Endothelial cell of umbilical vein (primary cell): ENCODE results near the gene BZW2. TPM values are rescaled to one million over a fixed set of nuclear protein-coding genes. Genes with fewer than 3 reads are reported as not detected.

ENCODE experiments used
- BruUV-seq: library from RNA; stranded (reverse); fragments of 400-500 nt; replicated peaks from 2 replicates; lab custom pipeline; 2021; lab: Mats Ljungman, UMichigan
- CTCF ChIA-PET: fragments of 300-600, 350-600 bp; sonication (Branson Sonifier 250); formaldehyde crosslinking; loops from one replicate; lab custom pipeline; 2021; ENCODE audit warnings: antibody characterized with exemption, inconsistent platforms; lab: Charles Lee
- POLR2A ChIA-PET: fragments of 300-600, 350-600 bp; sonication (Branson Sonifier 250); formaldehyde crosslinking; loops from one replicate; lab custom pipeline; 2021; ENCODE audit warnings: antibody characterized with exemption, inconsistent platforms; lab: Charles Lee
- DNase-seq: peaks from one replicate; pipeline ENCODE4 v3.0.0-alpha.2; 2011; ENCODE audit warnings: low read depth, low spot score
- FAIRE-seq: peaks from 2 replicates; lab custom pipeline; 2011; peaks lifted over from hg19 to GRCh38; lab: Jason Lieb, UNC
- H2AFZ ChIP-seq: 2 replicates; pipeline ENCODE4 v1.6.0; 2012; ENCODE audit warnings: low read depth, low read length, control low read depth, inconsistent platforms
- H3K27ac ChIP-seq: 2 replicates; pipeline ENCODE4 v1.5.1; 2011; ENCODE audit warnings: low read depth, mild to moderate bottlenecking, control low read depth, low read length, moderate library complexity; ENCODE audit not compliant: insufficient read depth
- H3K27me3 ChIP-seq, 2 experiments: 2 replicates each; pipeline versions ENCODE4 v1.6.0 to v1.6.1; 2011; ENCODE audit warnings: low read length in 2 of 2, mixed read lengths in 1 of 2; ENCODE audit not compliant: control insufficient read depth in 2 of 2, insufficient read depth in 2 of 2
- H3K36me3 ChIP-seq, 2 experiments: 2 replicates in 1 of 2; 3 replicates in 1 of 2; pipeline ENCODE4 v1.5.1; 2011; ENCODE audit warnings: low read length in 2 of 2, mild to moderate bottlenecking in 1 of 2, moderate library complexity in 1 of 2; ENCODE audit not compliant: control insufficient read depth in 2 of 2, insufficient read depth in 2 of 2; ENCODE audit errors: extremely low read depth in 1 of 2
- H3K4me1 ChIP-seq: 3 replicates; pipeline ENCODE4 v1.5.1; 2011; ENCODE audit warnings: mild to moderate bottlenecking, low read length; ENCODE audit not compliant: control insufficient read depth, insufficient read depth; ENCODE audit errors: extremely low read depth
- H3K4me2 ChIP-seq: 2 replicates; pipeline ENCODE4 v1.6.1; 2011; ENCODE audit warnings: low read length, control low read depth, mixed read lengths; ENCODE audit not compliant: insufficient read depth
- H3K4me3 ChIP-seq, 3 experiments: fragments of 200-600 bp in 1 of 3; sonication (generic), shearing (Covaris generic) in 1 of 3; replicated peaks in 1 of 3; 2 replicates each; pipeline ENCODE4 v1.5.1; 2011 to 2016; ENCODE audit warnings: control low read depth in 3 of 3, low read length in 3 of 3, mild to moderate bottlenecking in 2 of 3, inconsistent platforms in 1 of 3, low read depth in 1 of 3, moderate library complexity in 1 of 3; ENCODE audit not compliant: insufficient read depth in 1 of 3
- H3K79me2 ChIP-seq: 2 replicates; pipeline ENCODE4 v1.6.0; 2012; ENCODE audit warnings: low read length, inconsistent platforms; ENCODE audit not compliant: control insufficient read depth, insufficient read depth
- H3K9ac ChIP-seq: replicated peaks from 2 replicates; pipeline ENCODE3; 2011; ENCODE audit warnings: low read length, control low read depth; ENCODE audit not compliant: insufficient read depth; ENCODE audit errors: extremely low read depth
- H3K9me1 ChIP-seq: replicated peaks from 3 replicates; pipeline ENCODE4 v1.6.0; 2011; ENCODE audit warnings: mild to moderate bottlenecking, low read length; ENCODE audit not compliant: control insufficient read depth, insufficient read depth; ENCODE audit errors: extremely low read depth
- H3K9me3 ChIP-seq: replicated peaks from 2 replicates; pipeline ENCODE4 v1.5.1; 2012; ENCODE audit warnings: low read length, inconsistent platforms; ENCODE audit not compliant: control insufficient read depth, insufficient read depth
- H4K20me1 ChIP-seq: replicated peaks from 2 replicates; pipeline ENCODE3; 2011; ENCODE audit warnings: mild to moderate bottlenecking, low read length; ENCODE audit not compliant: control insufficient read depth, insufficient read depth; ENCODE audit errors: extremely low read depth
- EZH2 ChIP-seq: IDR thresholded peaks from 2 replicates; pipeline ENCODE4 v1.6.1; 2012; ENCODE audit warnings: borderline replicate concordance, low read depth, mild to moderate bottlenecking, moderate library complexity, low read length, inconsistent platforms; ENCODE audit not compliant: severe bottlenecking
- FOS ChIP-seq: IDR thresholded peaks from 2 replicates; pipeline ENCODE4 v1.6.1; 2011; ENCODE audit warnings: mild to moderate bottlenecking, low read length, moderate library complexity, borderline replicate concordance; ENCODE audit not compliant: insufficient read depth
- GATA2 ChIP-seq: IDR thresholded peaks from 2 replicates; pipeline ENCODE4 v1.7.0; 2011; ENCODE audit warnings: low read depth, mild to moderate bottlenecking, moderate library complexity, mixed read lengths, low read length; ENCODE audit not compliant: insufficient read length, insufficient read depth
- JUN ChIP-seq: IDR thresholded peaks from 2 replicates; pipeline ENCODE4 v1.6.1; 2011; ENCODE audit warnings: borderline replicate concordance, low read depth; ENCODE audit not compliant: insufficient read length, insufficient read depth
- MYC ChIP-seq: IDR thresholded peaks from one replicate; pipeline ENCODE4 v1.6.1; 2011; ENCODE audit warnings: mild to moderate bottlenecking, low read depth, low read length
- POLR2A ChIP-seq: IDR thresholded peaks from 2 replicates; pipeline ENCODE4 v1.6.1; 2012; ENCODE audit warnings: low read depth, mild to moderate bottlenecking, control low read depth, low read length
- POLR2AphosphoS5 ChIP-seq: IDR thresholded peaks from 2 replicates; pipeline ENCODE4 v1.6.1; 2012; ENCODE audit warnings: low read depth, mild to moderate bottlenecking, control low read depth, low read length, moderate library complexity; ENCODE audit not compliant: insufficient read depth
- dilution Hi-C: fragments of 300-500 bp; cut with MboI; formaldehyde crosslinking; loops from one replicate; pipeline ENCODE4 v1.15.0; 2019; ENCODE audit warnings: low sequenced_read_pairs; ENCODE audit not compliant: extremely low pct_ligation_motif_present
- intact Hi-C: fragments of 100-400 bp; cut with micrococcal nuclease; formaldehyde crosslinking; loops from one replicate; pipeline ENCODE4 v1.10.0; 2022
- polyA plus RNA-seq, 4 experiments: library from polyadenylated mRNA; depleted of rRNA in 3 of 4; stranded (reverse) in 3 of 4; unstranded in 1 of 4; fragments of >200 nt; gene quantifications; 2 replicates each; pipeline versions ENCODE4 v1.2.1 to v1.2.3, GENCODE V29; 2011 to 2012; ENCODE audit warnings: missing spikeins in 1 of 4
- total RNA-seq: library from RNA; stranded (reverse); gene quantifications from 2 replicates; pipeline ENCODE4 v1.2.3, GENCODE V29; 2021
- TF ChIP-seq, protein P1 (sequence below): IDR thresholded peaks from 2 replicates; pipeline ENCODE4 v1.6.1; 2011; ENCODE audit not compliant: insufficient read depth, insufficient read length
- TF ChIP-seq, protein P2 (sequence below), 2 donors: IDR thresholded peaks; 1 replicate in 1 of 2; 2 replicates in 1 of 2; pipeline ENCODE4 v1.5.1; 2011; ENCODE audit warnings: low read length in 2 of 2, mild to moderate bottlenecking in 2 of 2, moderate library complexity in 2 of 2, control low read depth in 1 of 2, inconsistent platforms in 1 of 2, low read depth in 1 of 2; ENCODE audit not compliant: insufficient read depth in 1 of 2; ENCODE audit errors: extremely low read depth in 1 of 2

Gene BZW2
- total and polyA plus RNA-seq, 2 donors (not counting 3 experiments of a cell fraction or from before 2014, with no cell fraction given): 39.7 to 106 TPM

DNA sequence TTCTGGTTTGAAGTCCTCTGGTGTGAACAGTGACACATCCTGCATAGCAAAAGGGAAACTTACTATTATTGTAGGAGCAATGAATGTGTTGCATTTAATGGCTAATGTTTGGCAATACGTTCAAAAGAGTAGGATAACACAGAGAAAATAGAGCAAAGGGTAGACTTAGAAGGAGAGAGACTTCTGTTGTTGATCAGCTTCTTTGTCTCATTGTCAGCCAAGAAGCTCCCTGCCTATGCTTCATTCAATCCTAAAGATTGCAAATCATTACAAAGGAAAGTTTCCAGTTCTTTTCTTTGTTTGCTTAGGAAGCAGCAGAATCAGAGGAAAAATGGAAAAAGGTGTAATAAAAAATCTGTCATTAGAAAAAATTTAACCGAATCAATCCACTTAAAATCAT lies 99.7 kb downstream of the BZW2 start:
- no peak overlapping the region for H3K9ac ChIP-seq
- H3K27ac ChIP-seq: no peak overlapping the region
- H3K9me3 ChIP-seq: no peaks in the 10 kb centered on the region
- no peak for FAIRE-seq
- H3K4me2 ChIP-seq: no peak overlapping the region
- H3K36me3 ChIP-seq: no peaks in the 10 kb centered on the region
- no peak for DNase-seq
- POLR2A ChIA-PET: no interaction called here
- CTCF ChIA-PET: no interaction called here
- H3K27me3 ChIP-seq: no peaks in the 10 kb centered on the region
- H3K4me3 ChIP-seq: no peak overlapping the region
- H3K79me2 ChIP-seq: no peaks in the 10 kb centered on the region
- no peak overlapping the region for H2AFZ ChIP-seq
- no peaks in the 10 kb centered on the region for H3K9me1 ChIP-seq
- H4K20me1 ChIP-seq: no peaks in the 10 kb centered on the region
- no TSS peak for BruUV-seq
- dilution Hi-C loops (no loop called here), intact Hi-C loops (no loop called here)
- H3K4me1 ChIP-seq: peaks cover 27% of the 10 kb centered on the region
- TF ChIP-seq, protein P1, sequence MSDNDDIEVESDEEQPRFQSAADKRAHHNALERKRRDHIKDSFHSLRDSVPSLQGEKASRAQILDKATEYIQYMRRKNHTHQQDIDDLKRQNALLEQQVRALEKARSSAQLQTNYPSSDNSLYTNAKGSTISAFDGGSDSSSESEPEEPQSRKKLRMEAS: no peak
- TF ChIP-seq FOS: no peak
- TF ChIP-seq, protein P2, sequence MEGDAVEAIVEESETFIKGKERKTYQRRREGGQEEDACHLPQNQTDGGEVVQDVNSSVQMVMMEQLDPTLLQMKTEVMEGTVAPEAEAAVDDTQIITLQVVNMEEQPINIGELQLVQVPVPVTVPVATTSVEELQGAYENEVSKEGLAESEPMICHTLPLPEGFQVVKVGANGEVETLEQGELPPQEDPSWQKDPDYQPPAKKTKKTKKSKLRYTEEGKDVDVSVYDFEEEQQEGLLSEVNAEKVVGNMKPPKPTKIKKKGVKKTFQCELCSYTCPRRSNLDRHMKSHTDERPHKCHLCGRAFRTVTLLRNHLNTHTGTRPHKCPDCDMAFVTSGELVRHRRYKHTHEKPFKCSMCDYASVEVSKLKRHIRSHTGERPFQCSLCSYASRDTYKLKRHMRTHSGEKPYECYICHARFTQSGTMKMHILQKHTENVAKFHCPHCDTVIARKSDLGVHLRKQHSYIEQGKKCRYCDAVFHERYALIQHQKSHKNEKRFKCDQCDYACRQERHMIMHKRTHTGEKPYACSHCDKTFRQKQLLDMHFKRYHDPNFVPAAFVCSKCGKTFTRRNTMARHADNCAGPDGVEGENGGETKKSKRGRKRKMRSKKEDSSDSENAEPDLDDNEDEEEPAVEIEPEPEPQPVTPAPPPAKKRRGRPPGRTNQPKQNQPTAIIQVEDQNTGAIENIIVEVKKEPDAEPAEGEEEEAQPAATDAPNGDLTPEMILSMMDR (IDR thresholded peaks at IDR 0.05; ENCODE audit: extremely low read depth in 1 of 2, insufficient read depth in 1 of 2, low read depth in 1 of 2, low read length in 2 of 2): no peak
- no peak for TF ChIP-seq JUN
- no peak for TF ChIP-seq POLR2AphosphoS5
- TF ChIP-seq GATA2: no peak
- TF ChIP-seq MYC: no peak
- no peak for TF ChIP-seq POLR2A
- TF ChIP-seq EZH2: no peak
